HG03571 (cell line): ENCODE measurements around the gene RIBC2.
"Not testable (repeated sequence)": the region's sequence is repeated elsewhere in the genome, so short reads cannot be mapped to it uniquely, and the experiment has no call there.

Source experiments
- ATAC-seq: cut with Tn5 transposase; IDR thresholded peaks from one replicate; pipeline ENCODE4 v1.9.1; 2021; ENCODE audit not compliant: unreplicated experiment

The RIBC2 gene

DNA sequence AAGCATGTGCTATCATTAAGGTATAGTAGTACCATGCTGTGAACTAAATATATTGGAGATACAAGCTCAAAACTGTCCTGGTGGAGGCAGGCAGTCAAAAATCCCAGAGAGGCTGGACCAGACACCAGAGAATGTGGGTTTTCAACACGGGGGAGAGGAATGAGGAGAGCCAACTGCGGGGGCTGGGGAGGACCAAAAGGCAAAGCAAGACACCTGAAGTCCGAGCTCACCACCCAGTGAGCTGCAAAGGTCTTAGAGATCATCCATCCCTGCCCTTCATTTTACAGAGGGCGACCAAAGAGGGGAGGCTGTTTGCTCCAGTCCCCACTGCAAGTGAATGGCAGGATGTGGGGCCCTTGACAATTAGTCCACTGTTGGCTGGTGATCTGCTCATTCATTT lies 10.0 kb downstream of the RIBC2 start:
- no peak for ATAC-seq

DNA sequence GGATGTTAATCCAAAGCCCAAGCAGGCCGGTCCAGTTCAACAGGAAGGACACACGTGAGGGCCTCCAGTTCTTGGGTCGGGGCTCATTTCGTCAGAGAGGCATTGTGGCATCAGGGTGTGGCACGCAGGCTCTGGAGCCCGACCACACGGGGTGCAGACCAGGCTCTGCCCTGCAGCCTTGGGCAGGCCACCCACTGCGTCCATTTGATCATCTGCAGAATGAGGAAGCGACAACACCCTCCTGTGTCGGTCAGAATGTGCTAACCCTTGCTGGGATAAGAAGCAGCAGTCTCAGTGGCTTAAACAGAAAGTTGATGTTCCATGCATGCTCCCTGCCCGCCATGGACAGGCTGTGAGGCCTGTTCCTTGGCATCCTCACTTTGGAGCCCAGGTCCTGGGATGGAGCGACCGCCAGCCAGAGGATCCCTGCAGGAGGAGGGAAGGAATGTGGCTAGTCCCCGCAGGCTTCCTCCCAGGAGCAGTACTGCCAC lies 10.8 kb downstream of the RIBC2 start:
- no peak for ATAC-seq

DNA sequence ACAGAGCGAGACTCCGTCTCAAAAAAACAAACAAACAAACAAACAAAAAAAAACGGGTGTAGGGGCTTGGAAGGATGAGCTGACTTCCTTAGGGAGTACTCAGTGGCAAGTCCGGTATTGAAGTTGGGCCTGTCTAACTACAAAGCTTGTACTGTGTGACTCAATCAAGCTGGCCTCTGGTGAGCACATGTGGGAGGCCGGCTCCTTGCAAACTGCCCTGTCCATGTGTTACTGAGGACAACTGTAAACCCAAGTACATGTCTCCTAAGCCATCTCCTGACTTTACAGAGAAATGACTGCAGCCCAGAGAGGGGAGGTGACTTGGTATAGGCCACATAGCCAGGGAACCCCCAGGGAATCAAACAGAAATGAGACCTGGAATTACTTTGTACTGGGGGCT lies 11.6 kb downstream of the RIBC2 start:
- no peak for ATAC-seq

DNA sequence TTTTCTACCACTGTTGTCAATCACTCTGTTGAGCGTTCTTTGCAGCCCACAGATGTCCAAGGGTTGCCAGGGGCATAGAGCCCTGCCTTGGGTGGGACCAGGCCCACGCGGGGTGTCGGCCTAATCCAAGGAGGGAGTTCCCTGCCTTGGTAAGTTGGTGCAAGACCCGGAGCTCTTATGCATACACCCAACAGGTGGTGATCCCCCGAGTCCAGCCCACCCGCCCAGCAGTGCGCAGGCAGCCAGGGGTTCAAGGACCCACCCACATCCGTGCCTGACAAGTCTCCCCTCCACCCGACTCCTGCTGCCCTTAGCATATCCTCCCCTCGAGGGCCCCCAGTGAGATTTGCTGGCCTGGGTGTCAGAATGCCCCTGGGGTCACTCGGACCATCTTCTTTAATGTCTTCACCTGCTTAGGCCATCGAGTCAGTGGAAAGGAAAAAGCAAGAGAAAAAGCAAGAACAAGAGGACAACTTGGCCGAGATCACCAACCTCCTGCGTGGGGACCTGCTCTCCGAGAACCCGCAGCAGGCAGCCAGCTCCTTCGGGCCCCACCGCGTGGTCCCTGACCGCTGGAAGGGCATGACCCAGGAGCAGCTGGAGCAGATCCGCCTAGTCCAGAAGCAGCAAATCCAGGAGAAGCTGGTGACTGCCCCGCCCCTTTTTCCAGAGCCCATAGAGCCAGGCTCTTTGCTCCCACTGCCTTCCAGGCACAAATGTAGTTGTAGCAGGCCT lies 12.2 kb downstream of the RIBC2 start:
- no peak for ATAC-seq

DNA sequence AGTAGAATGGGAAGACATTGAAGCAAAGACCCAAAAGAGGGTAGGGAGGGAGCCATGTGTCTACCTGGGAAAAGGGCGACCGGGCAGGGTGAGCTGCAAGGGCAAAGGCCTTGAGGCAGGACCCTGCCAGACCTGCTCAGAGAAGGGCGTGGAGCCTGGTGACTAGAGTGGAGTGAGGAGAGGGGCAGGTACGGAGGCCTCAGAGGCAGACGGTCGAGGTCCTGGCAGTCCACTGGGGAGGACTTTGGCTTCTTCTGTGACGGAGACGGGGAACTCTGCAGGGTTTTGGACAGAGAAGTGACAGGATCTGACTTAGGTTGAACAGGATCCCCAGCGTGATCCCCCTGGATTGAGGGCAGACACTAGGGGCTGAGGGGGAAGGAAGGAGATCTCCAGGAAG lies 12.9 kb downstream of the RIBC2 start:
- ATAC-seq: no peak

DNA sequence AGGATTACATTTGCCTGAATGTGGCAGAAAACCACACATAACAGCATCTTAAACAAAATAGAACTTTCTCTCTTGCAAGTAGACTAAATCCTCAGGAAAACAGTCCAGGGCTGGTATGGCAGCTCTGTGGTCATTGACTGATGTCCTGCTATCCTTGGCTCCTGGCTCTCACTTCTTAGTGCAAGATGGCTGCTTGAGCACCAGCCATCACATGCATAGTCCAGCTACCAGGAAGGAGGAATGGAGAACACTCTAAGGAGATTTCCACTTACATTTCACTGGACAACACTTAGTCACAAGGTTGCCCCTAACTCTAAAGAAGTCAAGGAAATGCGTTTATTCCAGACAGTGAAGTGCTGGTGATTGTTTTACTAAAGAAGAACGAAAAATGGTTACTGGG lies 13.6 kb downstream of the RIBC2 start:
- no peak for ATAC-seq

DNA sequence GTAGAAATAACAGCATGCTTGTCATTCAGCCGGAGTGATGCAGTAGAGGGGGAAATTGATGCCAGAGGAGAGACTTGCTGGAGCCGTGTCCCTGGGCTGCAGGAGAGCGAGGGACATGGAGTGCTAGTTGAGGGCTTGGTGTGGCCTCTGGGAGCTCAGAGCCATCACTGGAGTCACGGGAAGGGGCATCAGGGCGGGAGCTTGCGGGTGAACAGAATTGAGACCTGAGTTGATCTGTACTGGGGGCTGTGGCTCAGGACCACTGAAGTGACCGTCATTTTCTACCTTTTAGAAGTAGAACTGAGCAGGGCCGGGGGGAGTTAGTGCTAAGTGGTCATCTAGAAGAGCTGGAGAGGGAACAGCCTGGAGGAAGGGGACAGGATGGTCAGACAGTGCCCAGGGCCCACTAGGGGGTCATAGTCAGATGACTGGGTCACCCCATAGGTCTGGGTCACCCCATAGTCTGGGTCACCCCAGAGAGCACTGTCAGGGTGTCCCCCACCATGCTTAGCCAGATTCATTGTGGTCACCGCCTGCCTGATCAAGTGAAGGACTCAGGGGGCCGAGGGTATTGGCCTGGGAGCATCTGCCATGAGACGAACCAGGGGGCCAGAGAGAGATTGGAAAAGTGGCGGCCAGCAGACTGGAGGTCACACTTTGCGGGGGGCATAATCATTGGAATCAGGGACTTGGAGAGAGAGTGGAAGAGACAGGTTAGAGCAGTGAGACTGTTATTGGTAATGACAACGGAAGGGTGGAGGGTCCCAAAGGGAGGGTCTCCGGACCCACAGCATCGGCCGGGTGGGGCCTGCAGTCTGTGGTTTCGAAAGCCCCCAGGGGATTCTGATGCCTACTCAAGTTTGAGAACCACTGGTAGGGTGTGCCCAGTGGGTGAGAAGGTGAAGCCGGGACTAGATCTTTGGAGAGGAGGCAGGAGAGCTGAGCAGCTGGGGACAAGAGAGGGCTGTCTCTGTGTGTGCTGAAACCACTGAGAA lies 15.2 kb downstream of the RIBC2 start:
- ATAC-seq: no peak

DNA sequence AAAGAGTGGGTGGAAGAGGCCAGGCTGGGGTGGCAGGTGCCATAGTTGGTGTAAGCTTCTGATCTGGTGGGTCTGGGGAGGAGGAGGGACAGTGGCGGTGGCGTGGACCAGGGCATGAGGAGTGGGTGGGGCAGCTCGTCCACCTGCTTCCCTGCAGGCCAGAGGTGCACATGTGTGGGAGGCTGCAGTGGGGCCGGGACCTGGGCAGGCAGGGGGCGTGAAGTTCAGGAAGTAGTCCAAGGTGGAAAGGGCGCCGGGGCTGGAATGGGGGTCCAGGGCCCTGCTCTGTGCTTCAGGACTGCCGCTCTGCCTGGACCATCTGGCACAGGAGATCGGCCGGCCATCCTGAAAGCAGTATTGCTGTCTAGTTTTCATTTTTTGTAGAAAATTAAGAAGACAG lies 15.9 kb downstream of the RIBC2 start:
- no peak for ATAC-seq

DNA sequence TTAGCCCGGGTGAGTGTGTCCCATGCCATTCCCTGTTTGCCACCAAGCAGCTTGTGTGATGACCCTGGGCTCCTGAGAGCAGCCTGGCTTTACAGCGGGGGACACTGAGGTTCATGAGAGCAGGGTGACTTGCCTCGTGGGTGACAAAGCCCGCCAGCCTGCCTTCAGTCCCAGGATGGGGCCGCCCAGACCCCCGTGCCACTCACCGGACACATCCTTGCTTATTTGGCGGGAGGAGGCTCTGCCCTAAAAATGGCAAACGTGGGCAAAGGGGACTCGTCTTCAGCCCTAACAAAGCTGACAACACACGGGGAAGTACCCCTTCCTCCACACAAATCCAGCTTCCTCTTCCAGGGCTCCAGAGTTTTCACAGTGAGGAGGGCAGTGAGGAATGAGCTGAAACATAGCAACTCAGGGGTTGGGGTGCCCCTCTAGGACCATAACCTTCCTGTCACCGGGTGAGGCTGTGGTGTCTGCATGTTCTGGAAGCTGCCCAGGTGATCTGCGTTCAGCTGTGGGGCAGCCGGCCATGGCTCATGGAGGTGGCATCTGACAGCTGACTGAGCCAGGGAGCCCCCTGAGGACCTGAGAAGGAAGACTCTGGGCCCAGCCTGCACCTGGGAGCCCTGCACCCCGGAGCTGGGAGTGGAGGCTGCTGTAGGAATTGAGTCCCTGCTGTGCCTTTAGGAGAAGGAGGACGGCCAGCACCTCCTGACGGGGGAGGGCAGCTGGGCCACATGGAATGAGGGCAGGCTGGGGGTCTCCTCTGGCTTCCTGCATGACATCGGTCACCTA lies 16.7 kb downstream of the RIBC2 start:
- no peak for ATAC-seq

DNA sequence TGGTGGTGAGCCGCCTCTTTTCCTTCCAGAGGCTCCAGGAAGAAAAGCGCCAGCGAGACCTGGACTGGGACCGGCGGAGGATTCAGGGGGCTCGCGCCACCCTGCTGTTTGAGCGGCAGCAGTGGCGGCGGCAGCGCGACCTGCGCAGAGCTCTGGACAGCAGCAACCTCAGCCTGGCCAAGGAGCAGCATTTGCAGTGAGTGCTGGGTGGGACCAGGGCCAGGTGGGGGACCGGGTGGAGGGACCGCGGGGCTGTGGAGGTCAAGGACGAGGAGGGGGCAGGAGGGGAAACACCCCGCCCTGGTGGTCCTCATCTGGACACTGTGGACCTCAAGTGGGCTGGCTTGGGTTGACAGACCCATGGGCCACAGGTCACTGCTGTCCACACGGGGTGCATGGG lies 17.4 kb downstream of the RIBC2 start:
- no peak for ATAC-seq

DNA sequence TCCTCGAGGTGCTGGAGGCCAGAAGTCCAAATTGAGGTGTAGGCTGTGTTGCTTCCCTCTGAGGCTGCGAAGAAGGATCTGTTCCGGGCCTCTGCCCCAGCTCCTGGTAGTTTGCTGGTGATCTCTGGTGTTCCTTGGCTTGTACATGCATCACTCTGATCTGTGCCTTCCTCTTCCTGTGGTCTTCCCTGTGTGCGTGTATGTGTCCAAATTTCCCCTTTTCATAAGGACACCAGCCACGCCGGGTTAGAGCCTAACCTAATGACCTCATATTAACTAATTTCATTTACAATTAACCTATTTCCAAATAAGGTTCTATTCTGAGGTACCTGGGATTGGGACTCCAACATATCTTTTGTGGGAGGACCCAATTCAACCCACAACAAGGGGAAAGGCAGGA lies 21.5 kb downstream of the RIBC2 start:
- no peak for ATAC-seq

DNA sequence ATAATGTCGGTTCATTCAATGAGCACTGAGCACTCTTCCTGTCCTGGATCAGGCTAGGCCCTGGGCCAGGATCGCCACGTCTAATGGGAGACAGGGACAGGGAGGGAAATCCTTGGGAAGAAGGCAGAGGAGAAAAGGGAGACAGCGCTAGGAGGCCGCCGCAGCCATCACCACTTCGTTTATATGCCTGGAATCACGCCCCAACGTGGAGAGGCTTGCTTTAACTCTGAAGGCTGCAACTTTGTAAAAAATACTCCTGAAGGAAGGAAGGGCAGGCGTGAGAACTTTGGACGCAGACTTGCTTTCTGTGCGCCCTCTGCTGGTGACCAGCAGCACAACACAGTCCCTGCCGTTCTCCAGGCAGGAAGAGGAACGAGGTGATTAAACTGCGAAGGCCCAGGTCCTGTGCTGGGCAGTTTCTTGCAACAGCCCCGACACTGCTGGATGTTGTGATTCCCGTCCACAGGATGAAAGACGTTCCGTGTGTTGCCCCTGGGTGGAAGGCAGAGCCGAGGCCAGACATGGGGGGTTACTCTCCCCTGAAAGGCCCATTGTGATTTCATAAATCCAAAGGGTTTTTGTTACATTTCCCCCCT lies 22.1 kb downstream of the RIBC2 start:
- ATAC-seq: no peak

DNA sequence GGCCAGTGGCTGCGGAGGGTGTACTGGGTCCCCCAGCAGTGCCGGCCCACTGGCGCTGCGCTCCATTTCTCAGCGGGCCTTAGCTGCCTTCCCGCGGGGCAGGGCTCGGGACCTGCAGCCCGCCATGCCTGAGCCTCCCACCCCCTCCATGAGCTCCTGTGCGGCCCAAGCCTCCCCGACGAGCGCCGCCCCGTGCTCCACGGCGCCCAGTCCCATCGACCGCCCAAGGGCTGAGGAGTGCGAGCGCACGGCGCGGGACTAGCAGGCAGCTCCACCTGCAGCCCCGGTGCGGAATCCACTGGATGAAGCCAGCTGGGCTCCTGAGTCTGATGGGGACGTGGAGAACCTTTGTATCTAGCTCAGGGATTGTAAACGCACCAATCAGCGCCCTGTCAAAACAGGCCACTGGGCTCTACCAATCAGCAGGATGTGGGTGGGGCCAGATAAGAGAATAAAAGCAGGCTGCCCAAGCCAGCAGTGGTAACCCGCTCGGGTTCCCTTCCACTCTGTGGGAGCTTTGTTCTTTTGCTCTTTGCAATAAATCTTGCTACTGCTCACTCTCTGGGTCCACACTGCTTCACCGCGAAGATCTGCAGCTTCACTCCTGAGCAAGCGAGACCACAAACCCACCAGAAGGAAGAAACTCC lies 23.5 kb downstream of the RIBC2 start:
- ATAC-seq: not testable (repeated sequence)

DNA sequence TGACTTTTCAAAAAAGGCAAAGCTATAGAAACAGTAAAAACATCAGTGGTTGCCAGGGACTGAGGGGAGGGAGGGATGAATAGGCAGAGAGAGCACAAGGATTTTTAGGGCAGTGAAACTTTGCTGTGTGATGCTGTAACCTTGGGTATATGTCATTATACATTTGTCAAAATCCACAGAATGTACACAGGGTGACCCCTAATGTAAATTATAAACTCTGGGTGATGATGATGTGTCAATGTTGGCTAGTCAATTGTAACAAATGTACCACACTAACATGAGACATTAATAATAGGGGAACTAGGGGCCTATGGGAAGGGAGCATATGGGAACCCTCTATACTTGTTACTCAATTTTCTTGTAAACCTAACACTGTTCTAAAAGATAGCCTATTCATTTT lies 24.8 kb downstream of the RIBC2 start:
- no peak for ATAC-seq

DNA sequence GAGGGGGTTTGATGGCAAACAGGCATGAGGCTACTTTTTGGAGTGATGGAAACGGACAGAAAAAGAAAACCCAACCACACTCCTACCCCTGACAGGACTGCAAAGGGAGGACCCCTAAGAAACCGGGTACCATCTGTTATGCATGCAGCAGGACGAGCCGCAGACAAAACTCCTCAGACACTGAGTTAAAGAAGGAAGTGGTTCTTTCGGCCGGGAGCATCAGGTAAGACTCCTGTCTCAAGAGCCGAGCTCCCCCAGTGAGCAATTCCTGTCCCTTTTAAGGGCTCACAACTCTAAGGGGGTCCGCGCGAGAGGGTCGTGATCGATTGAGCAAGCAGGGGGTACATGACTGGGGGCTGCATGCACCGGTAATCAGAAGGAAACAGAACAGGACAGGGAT lies 27.2 kb downstream of the RIBC2 start:
- not testable (repeated sequence) for ATAC-seq

DNA sequence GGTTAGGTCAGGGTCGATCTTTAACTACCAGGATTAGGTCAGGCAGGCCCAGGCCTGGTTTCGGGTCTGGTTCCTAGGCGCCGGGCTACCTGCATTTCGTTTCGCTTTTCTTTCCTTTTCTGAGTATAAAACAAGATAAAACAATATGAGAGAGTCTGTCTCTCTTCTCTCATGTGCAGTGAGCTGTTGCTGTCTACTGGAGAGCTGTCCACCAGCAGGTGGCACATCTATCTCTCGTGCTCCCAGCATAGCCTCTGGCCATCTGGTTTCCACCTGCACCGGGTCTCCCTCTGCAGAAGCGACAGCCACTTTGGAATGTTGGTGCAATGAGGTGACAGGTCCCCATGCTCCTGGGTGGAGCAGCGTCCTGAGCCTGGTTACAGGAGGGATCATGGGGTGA lies 27.6 kb downstream of the RIBC2 start:
- no peak for ATAC-seq

DNA sequence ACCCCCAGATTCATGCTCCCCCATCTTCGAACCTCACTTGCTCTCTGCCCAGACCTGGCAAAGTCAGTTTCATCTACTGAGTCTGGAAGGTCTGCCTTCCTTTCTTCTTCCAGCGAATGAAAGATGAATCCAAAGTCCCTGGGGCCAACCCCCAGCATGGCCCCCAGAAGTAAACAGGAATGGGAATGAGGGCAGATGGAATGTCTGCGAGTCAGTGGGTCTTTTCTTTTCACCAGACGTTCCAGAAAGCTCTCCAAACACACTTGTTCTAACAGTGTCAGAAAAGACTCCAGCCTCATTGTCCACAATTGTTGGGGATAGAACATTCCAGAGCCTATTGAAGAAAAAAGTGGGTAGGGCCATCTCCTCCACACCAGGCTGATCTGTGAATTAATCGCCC lies 28.6 kb downstream of the RIBC2 start:
- ATAC-seq: no peak

DNA sequence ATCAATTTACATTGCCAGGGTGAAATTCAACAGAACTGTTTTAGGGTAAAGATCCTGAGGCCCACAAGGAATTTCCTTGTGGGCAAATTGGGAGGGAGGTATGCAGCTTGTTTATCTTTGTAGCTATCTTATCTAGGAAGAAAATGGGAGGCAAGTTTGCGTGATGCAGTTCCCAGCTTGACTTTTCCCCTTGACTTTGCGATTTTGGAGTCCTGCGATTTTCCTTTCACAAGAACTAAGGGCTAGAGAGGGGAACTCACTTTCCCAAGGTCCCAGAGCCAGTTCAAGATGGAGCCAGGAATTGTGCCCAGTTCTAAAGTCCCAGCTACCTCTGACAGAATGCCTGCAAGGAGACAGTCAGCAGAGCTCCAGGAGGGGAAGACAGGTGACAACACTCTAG lies 30.7 kb downstream of the RIBC2 start:
- ATAC-seq: no peak

DNA sequence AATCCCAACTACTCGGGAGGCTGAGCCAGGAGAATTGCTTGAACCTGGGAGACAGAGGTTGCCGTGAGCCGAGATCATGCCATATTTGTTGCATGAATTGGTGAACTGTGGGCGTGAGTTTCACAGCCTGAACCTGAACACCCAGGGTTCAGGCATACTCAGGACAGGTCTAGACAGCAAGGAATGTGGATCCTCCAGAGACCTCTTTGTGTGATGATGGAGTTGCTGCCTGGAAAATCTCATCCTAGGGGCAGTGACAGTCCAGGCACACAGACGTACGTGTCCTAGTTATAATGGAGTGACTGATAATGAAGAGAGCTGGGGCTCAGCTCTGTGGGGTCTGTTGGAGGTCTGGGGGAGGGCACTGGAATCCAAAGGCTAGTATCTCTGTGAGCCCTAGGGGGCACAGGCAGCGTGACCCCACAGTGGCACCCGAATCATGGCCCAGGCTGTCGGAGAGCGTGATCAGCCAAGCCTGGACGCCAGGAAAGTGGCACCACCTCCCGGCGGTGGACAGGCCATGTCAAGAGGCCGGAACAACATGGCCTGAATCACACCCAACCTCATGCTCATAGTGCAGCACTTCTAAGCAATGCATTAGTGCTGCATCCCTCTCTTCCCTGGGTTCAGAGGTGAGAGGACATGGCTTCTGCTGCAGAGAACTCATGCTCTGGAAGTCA lies 31.7 kb downstream of the RIBC2 start:
- ATAC-seq: no peak

DNA sequence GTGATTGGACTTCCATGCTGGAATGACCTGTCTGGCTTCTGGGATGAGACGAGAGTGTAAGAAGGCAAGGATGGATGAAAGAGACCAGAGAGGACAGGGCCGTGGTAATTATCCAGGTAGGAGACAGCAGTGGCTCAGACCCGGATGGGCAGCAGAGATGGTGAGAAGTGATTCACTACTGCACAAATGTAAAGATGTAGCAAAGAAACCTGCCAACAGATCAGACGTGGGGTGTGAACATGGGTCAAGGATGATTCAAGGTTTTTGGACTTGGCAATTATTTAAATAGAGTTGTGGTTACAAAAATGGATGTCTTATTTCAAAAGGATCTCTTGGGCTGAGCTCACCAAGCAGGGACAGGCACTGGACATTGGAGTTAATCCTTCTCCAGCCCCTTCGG lies 32.7 kb downstream of the RIBC2 start:
- ATAC-seq: no peak
